ENCODE results near the gene CGREF1. TPM values are rescaled to one million over a fixed set of nuclear protein-coding genes. Genes with fewer than 3 reads are reported as not detected.

Gene CGREF1
- total and polyA plus RNA-seq, 8 donors, result 0.31 to 3.4 (median 0.67) TPM

DNA sequence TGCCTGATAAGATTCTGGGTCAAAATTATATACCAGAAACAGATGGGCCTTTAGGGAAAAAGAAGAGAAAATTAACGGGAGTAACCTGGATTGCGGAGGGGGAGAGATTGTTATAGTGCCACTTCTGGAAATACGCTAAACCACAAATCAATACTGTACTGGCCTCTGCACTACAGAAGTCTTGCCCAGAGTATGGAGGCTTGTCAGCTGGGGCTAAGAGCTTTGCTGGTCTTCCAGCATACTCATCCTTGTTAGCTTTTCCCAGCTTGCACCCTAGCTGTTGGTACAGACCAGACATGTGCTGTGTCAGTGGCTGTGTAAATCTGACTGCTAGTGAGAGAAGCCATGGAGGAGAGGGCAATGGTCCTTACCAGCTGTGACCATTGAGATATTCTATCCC, 58.6 kb downstream of the CGREF1 start:
- Histone ChIP-seq H3K27ac (no peak overlapping the region), H3K4me1 (peaks cover 0 to 6% of the 10 kb centered on the region in 2 donors), H3K9me3 (no peaks in the 10 kb centered on the region), H3K36me3 (peaks cover 0 to 50% of the 10 kb centered on the region in 2 donors), H3K27me3 (no peaks in the 10 kb centered on the region), H3K4me3 (no peak overlapping the region)
- TF ChIP-seq, protein P1, sequence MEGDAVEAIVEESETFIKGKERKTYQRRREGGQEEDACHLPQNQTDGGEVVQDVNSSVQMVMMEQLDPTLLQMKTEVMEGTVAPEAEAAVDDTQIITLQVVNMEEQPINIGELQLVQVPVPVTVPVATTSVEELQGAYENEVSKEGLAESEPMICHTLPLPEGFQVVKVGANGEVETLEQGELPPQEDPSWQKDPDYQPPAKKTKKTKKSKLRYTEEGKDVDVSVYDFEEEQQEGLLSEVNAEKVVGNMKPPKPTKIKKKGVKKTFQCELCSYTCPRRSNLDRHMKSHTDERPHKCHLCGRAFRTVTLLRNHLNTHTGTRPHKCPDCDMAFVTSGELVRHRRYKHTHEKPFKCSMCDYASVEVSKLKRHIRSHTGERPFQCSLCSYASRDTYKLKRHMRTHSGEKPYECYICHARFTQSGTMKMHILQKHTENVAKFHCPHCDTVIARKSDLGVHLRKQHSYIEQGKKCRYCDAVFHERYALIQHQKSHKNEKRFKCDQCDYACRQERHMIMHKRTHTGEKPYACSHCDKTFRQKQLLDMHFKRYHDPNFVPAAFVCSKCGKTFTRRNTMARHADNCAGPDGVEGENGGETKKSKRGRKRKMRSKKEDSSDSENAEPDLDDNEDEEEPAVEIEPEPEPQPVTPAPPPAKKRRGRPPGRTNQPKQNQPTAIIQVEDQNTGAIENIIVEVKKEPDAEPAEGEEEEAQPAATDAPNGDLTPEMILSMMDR (IDR thresholded peaks at IDR 0.05), result no peak
- DNase-seq (no peak), ATAC-seq (no peak)
- intact Hi-C loops (cut with DNase I), result no loop called here

DNA sequence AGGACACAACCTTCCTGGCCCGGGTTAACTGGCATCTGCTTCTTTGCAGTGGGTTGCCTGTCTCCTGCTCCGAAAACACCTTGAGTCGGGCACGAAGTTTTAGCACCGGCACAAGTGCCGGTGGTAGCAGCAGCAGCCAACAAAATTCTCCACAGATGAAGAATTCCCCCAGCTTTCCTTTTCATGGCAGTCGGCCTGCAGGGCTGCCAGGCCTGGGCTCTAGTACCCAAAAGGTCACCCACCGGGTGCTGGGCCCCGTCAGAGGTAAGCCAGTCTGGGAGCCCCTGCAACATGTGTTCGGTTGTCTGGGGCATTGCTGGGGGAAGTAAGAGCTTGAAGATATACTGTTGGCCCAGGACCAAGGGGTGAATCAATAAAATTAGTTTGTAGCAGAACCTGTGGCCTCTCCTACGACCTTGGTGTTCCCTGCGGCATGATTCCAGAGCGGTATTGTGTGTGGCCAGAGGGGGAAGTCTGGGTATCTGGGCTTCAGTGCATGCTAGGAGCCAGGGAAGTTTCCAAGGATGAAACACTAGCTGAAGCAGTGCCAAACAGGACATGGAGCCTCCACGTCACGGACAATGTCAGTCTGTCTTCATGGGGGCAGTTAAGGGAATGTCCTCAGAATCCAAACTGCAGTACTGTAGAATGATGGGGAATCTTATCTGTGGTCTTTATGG, 59.6 kb downstream of the CGREF1 start:
- ATAC-seq, result no peak
- no peaks in the 10 kb centered on the region for H3K27me3 ChIP-seq
- H3K27ac ChIP-seq, result no peak overlapping the region
- H3K9me3 ChIP-seq, result no peaks in the 10 kb centered on the region
- intact Hi-C loops (cut with DNase I), result no loop called here
- TF ChIP-seq, protein P1 (IDR thresholded peaks at IDR 0.05), result no peak
- DNase-seq, result no peak
- H3K4me3 ChIP-seq, result no peak overlapping the region
- H3K4me1 ChIP-seq, result peaks cover 0 to 6% of the 10 kb centered on the region in 2 donors
- peaks cover 0 to 54% of the 10 kb centered on the region in 2 donors for H3K36me3 ChIP-seq

DNA sequence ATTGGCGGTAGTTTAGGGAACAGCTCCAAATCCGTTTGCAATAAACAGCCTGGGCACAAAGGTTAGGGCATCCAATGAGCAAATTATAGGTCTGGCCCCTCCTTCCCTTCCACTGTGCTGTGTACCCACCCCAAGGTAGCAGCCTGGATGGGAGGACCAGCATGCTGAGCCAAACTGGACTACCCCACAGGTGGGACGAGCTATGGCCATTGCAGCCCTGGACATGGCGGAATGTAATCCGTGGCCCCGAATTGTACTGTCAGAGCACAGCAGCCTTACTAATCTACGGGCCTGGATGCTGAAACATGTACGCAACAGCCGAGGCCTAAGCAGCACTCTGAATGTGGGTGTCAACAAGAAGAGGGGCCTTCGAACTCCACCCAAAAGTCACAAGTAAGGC, 60.7 kb downstream of the CGREF1 start:
- TF ChIP-seq, protein P1 (IDR thresholded peaks at IDR 0.05), result no peak
- Histone ChIP-seq H3K27me3 (no peaks in the 10 kb centered on the region), H3K9me3 (no peaks in the 10 kb centered on the region), H3K27ac (no peak overlapping the region), H3K4me1 (peaks cover 0 to 6% of the 10 kb centered on the region in 2 donors), H3K4me3 (no peak overlapping the region), H3K36me3 (peaks cover 0 to 54% of the 10 kb centered on the region in 2 donors)
- intact Hi-C loops (cut with DNase I), result no loop called here
- DNase-seq, result no peak
- no peak for ATAC-seq

DNA sequence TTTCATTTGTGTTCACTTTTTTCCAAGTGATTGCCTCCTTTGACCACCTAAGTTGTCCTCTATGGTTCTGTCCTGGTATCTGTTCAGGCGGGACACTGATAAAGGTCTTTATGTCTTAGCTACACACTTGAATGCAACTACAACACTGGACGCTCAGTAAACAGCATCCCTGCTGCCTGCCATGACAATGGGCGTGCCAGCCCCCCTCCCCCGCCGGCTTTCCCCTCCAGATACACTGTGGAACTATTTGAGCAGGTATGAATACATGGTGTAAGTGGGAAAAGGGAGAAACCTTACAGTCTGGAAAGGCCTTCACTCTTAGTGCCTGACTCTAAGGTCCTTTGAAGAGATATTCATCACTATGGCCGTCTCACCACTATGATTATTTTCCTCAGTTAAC, 61.7 kb downstream of the CGREF1 start:
- Histone ChIP-seq H3K27ac (no peak overlapping the region), H3K36me3 (peaks cover 0 to 54% of the 10 kb centered on the region in 2 donors), H3K4me3 (no peak overlapping the region), H3K9me3 (no peaks in the 10 kb centered on the region), H3K27me3 (no peaks in the 10 kb centered on the region), H3K4me1 (peaks cover 0 to 6% of the 10 kb centered on the region in 2 donors)
- no peak for ATAC-seq
- TF ChIP-seq, protein P1 (IDR thresholded peaks at IDR 0.05), result no peak
- DNase-seq, result no peak
- intact Hi-C loops (cut with DNase I), result no loop called here

DNA sequence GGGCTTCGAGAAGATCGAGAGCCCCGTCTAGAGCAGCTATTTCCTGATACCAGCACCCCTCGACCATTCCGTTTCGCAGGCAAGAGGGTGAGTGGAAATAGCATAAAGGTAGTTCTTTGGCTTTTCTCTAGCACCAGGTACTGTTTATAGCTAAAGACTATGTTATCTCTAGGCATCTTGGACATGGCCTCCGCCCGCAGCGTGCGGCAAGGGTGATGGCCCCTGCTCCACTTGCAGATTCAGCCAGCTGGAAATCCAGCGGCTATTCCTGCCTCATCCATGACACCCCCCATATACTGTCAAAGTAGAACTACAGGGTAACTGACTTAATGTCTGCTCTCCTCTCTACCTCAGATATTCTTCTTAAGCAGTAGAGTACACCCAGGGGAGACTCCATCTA, 64.2 kb downstream of the CGREF1 start:
- ATAC-seq, result no peak
- H3K27me3 ChIP-seq, result no peaks in the 10 kb centered on the region
- no peaks in the 10 kb centered on the region for H3K9me3 ChIP-seq
- TF ChIP-seq, protein P1 (IDR thresholded peaks at IDR 0.05), result no peak
- H3K4me1 ChIP-seq, result peaks cover 1 to 13% of the 10 kb centered on the region in 2 donors
- intact Hi-C loops (cut with DNase I), result no loop called here
- H3K4me3 ChIP-seq, result no peak overlapping the region
- no peak overlapping the region for H3K27ac ChIP-seq
- peaks cover 0 to 47% of the 10 kb centered on the region in 2 donors for H3K36me3 ChIP-seq
- DNase-seq, result no peak

Measured in left lung (tissue), 10 donors.